GM19438 (cell line): ENCODE measurements around the gene BTBD10.

Source experiments
- ATAC-seq: cut with Tn5 transposase; IDR thresholded peaks from one replicate; pipeline ENCODE4 v1.9.1; 2021; ENCODE audit warnings: low read depth; ENCODE audit not compliant: unreplicated experiment

The BTBD10 gene

GRCh38 chr11:13343067-13343466 is 120.0 kb downstream of the BTBD10 start:
- no peak for ATAC-seq

- ATAC-seq, result no peak
Measured at GRCh38 chr11:13341026-13341425, 122.0 kb downstream of the BTBD10 start.

GRCh38 chr11:13339195-13340153 is 123.5 kb downstream of the BTBD10 start:
- ATAC-seq, result no peak

- ATAC-seq, result no peak
Measured at GRCh38 chr11:13338427-13339069, 124.5 kb downstream of the BTBD10 start.

GRCh38 chr11:13338019-13338426 is 125.0 kb downstream of the BTBD10 start:
- no peak for ATAC-seq
